Pancreas (tissue), 10 donors: Measurements from ENCODE around the gene PTH2R. TPM values are rescaled to one million over a fixed set of nuclear protein-coding genes. Genes with fewer than 3 reads are reported as not detected.
"Not testable (repeated sequence)": the region's sequence is repeated elsewhere in the genome, so short reads cannot be mapped to it uniquely, and the experiment has no call there.

Experiments used
- ATAC-seq, 4 donors: fragments of 200-7000 bp; cut with Tn5 transposase; one replicate each; pipeline versions ENCODE4 v1.8.0 to v1.9.1; 2020; ENCODE audit warnings: mild to moderate bottlenecking in 4 of 4, moderate library complexity in 4 of 4
- DNase-seq, 6 donors: peaks; one replicate each; pipeline ENCODE4 v3.0.0-alpha.2; 2020
- FAIRE-seq: peaks from 2 replicates; lab custom pipeline; 2012; peaks lifted over from hg19 to GRCh38; lab: Jason Lieb, UNC
- H3K27ac ChIP-seq, 4 donors: fragments of 200-600 bp; sonication (generic); 1 replicate in 3 of 4; 2 replicates in 1 of 4; pipeline versions ENCODE4 v1.5.0 to v1.8.0; 2020
- H3K27me3 ChIP-seq, 4 donors: fragments of 200-600 bp; one replicate each; pipeline ENCODE4 v1.8.0; 2021
- H3K36me3 ChIP-seq, 3 donors: fragments of 200-600 bp; sonication (generic) in 1 of 3; one replicate each; pipeline versions ENCODE4 v1.5.0 to v1.8.0; 2020 to 2021
- H3K4me1 ChIP-seq, 3 donors: fragments of 200-600 bp; one replicate each; pipeline ENCODE4 v1.8.0; 2021
- H3K4me3 ChIP-seq, 4 donors: fragments of 200-600 bp; sonication (generic) in 2 of 4; one replicate each; pipeline versions ENCODE4 v1.5.0 to v1.8.0; 2020 to 2021
- H3K9me3 ChIP-seq, 4 donors: fragments of 200-600 bp; one replicate each; pipeline ENCODE4 v1.8.0; 2021
- CTCF ChIP-seq, 4 donors: fragments of 200-600 bp; sonication (generic) in 3 of 4; IDR thresholded peaks; one replicate each; pipeline versions ENCODE4 v1.5.0 to v1.8.0; 2021; ENCODE audit warnings: antibody characterized with exemption in 4 of 4
- WGBS, 2 donors: extraction: QIAGEN DNeasy Blood & Tissue Kit; methylation state at CpG; one replicate each; pipeline ENCODE4 v1.1.7; 2013; 5-methylcytosine and 5-hydroxymethylcytosine counted together
- intact Hi-C, 3 donors: fragments of 100-400 bp; cut with DNase I; formaldehyde crosslinking; loops; one replicate each; pipeline versions ENCODE4 v1.11.1 to v1.14.2; 2022
- polyA plus RNA-seq, 2 donors: library from polyadenylated mRNA; stranded (reverse); fragments of 200-250 nt; gene quantifications; one replicate each; pipeline ENCODE4 v1.2.3, GENCODE V29; 2013
- total RNA-seq, 6 donors: library from RNA; stranded (reverse); fragmentation: NEBNext Ultra II Directional in 4 of 6; extraction: Animal tissue kit (Norgen Biotek cat#: 25700) in 4 of 6; gene quantifications; one replicate each; pipeline versions ENCODE4 v1.2.1 to v1.2.4, GENCODE V29; 2021 to 2023
- donor health status: healthy with polysubstance abuse.
- donor health status: DM: no; HTN: no; CAD: no; lungs with moderate emphysema.
- donor health status: DM: no; HTN: no; CAD: no.
- donor health status: control.
- donor health status: control.
- donor health status: Bipolar disorder and iron deficiency.
- donor health status: DM: yes; HTN: yes; CAD: no.
- donor health status: DM: no; HTN: no; CAD: no.
- donor health status: DM: no; HTN: no; CAD: no.
- donor health status: DM: yes; HTN: yes; CAD: no.

The PTH2R gene
- total and polyA plus RNA-seq, 8 donors = 0.19 to 1.5 (median 0.48) TPM

DNA sequence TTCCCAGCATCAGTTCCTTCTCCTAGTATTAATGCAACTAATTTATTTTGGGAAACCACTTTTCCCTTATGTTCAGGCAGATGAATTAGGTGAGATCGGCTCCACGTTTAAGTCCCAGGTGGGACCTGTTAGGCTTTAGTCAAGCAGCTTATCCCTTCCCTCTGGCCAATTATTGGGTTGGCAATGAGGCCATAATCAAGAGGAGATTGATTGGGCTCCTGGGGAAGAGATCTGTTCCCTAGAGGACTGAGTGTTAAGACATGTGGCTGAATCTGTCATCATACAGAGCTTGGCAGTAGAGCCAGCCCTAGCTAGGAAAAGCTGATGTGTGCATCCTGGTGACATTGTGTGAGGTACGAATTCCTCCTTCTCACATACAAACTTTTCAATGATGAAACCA lies 104.4 kb downstream of the PTH2R start:
- FAIRE-seq (no peak), DNase-seq (no peak), ATAC-seq (no peak)
- Histone ChIP-seq H3K4me1 (no peaks in the 10 kb centered on the region), H3K4me3 (no peak overlapping the region), H3K36me3 (no peaks in the 10 kb centered on the region), H3K9me3 (no peaks in the 10 kb centered on the region), H3K27ac (no peak overlapping the region), H3K27me3 (no peaks in the 10 kb centered on the region)
- WGBS, 2 donors = 81 to 91% methylated on average over 3 of the region's 3 CpGs
- TF ChIP-seq CTCF (IDR thresholded peaks at IDR 0.05) = no peak
- intact Hi-C loops = no loop called here

DNA sequence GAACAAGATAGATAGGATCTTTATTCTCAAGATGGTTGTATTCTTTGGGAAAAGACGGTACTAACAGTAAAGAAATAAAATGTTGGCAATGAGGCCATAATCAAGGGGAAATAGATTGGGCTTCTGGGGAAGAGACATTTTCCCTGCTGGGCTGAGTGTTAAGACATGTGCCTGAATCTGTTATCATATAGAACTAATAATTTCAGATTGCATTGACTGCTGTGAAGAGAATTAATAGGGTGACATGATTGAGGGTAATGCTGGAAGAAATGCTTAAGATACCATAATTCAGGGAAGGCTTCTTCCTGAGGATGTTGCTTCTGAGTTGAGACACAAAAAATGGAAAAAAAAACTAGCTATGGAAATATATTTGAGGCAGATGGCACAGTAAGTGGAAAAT lies 105.0 kb downstream of the PTH2R start:
- Histone ChIP-seq H3K36me3 (no peaks in the 10 kb centered on the region), H3K27me3 (no peaks in the 10 kb centered on the region), H3K4me3 (no peak overlapping the region), H3K27ac (no peak overlapping the region), H3K9me3 (no peaks in the 10 kb centered on the region), H3K4me1 (no peaks in the 10 kb centered on the region)
- WGBS, 2 donors = 77 to 81% methylated on average over 1 of the region's 1 CpG
- intact Hi-C loops = no loop called here
- DNase-seq (no peak), ATAC-seq (no peak), FAIRE-seq (no peak)
- TF ChIP-seq CTCF (IDR thresholded peaks at IDR 0.05) = no peak

- intact Hi-C loops = no loop called here
- TF ChIP-seq CTCF (IDR thresholded peaks at IDR 0.05) = no peak
- WGBS, 2 donors = 88 to 100% methylated on average over 1 of the region's 1 CpG
- Histone ChIP-seq H3K4me1 (no peaks in the 10 kb centered on the region), H3K27ac (no peak overlapping the region), H3K27me3 (no peaks in the 10 kb centered on the region), H3K9me3 (no peaks in the 10 kb centered on the region), H3K4me3 (no peak overlapping the region), H3K36me3 (no peaks in the 10 kb centered on the region)
- FAIRE-seq = no peak
- no peak for ATAC-seq
- DNase-seq = no peak
Measured at GRCh38 chr2:208515099-208515498, 108.5 kb downstream of the PTH2R start.

DNA sequence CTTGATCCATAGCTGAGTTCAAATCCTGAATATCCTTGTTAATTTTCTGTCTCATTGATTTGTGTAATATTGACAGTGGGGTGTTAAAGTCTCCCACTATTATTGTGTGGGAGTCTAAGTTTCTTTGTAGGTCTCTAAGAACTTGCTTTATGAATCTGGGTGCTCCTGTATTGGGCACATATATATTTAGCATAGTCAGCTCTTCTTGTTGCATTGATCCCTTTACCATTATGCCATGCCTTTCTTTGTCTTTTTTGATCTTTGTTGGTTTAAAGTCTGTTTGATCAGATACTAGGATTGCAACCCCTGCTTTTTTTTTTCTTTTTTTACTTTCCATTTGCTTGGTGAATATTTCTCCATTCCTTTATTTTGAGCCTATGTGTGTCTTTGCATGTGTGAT lies 116.5 kb downstream of the PTH2R start:
- ATAC-seq, H3K27me3 ChIP-seq, FAIRE-seq, H3K4me1 ChIP-seq, H3K9me3 ChIP-seq, DNase-seq, H3K4me3 ChIP-seq, H3K27ac ChIP-seq, H3K36me3 ChIP-seq, intact Hi-C loops: not testable (repeated sequence)

DNA sequence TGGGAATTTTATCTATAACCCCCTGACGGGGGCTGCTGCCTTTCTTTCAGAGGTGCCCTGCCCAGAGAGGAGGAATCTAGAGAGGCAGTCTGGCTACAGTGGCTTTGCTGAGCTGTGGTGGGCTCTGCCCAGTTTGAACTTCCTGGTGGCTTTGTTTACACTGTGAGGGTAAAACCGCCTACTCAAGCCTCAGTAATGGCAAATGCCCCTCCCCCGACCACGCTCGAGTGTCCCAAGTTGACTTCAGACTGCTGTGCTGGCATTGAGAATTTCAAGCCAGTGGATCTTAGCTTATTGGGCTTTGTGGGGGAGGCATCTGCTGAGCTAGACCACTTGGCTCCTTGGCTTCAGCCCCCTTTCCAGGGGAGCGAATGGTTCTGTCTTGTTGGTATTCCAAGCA lies 118.6 kb downstream of the PTH2R start:
- 64 to 69% methylated on average over 6 of the region's 6 CpGs for WGBS, 2 donors
- H3K27me3 ChIP-seq, DNase-seq, H3K36me3 ChIP-seq, FAIRE-seq, H3K4me1 ChIP-seq, H3K4me3 ChIP-seq, intact Hi-C loops, H3K27ac ChIP-seq, ATAC-seq, H3K9me3 ChIP-seq: not testable (repeated sequence)

DNA sequence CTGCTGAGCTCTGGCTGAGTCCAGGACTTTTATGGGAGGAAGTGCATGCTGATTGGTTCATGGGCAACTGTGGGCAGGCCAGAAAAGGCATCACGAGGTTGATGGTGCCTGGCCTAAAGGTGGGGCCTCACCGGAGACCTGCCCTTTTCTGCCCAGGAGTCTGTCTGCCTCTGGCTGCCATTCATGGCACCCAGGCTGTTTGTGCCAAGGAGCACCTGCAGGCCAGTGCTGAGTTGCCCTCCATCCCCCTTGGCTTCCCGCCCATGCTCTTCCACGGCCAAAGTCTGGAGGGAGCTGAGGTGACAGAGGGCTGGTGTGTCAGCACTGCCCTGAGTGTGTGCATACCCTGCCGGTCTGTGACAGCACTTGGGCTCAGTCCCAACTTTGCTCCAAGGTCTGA lies 123.2 kb downstream of the PTH2R start:
- 18 to 29% methylated on average over 5 of the region's 5 CpGs for WGBS, 2 donors
- peak; percentile 94 to 96 (median 95) for ATAC-seq
- no peak for TF ChIP-seq CTCF (IDR thresholded peaks at IDR 0.05)
- Histone ChIP-seq H3K36me3 (no peaks in the 10 kb centered on the region), H3K27ac (no peak overlapping the region), H3K27me3 (no peaks in the 10 kb centered on the region), H3K4me3 (peak overlapping the region in 1 of 4 donors; percentile 9), H3K9me3 (no peaks in the 10 kb centered on the region), H3K4me1 (no peaks in the 10 kb centered on the region)
- no peak for FAIRE-seq
- DNase-seq = peak; percentile 80 to 89 (median 85)
- intact Hi-C loops = no loop called here
